Muscle of leg (tissue), 11 donors: ENCODE data around the gene C3orf20. TPM values are rescaled to one million over a fixed set of nuclear protein-coding genes. Genes with fewer than 3 reads are reported as not detected.

Experiments used
- DNase-seq: peaks from one replicate; pipeline ENCODE4 v3.0.0; 2013
- H3K27ac ChIP-seq: one replicate; pipeline ENCODE4 v1.5.1; 2013; ENCODE audit warnings: mild to moderate bottlenecking, low read length, control low read depth
- H3K27me3 ChIP-seq: one replicate; pipeline ENCODE4 v1.6.1; 2013; ENCODE audit warnings: low read length; ENCODE audit not compliant: control insufficient read depth, insufficient read depth
- H3K36me3 ChIP-seq: one replicate; pipeline ENCODE4 v1.6.1; 2013; ENCODE audit warnings: low read length; ENCODE audit not compliant: control insufficient read depth, insufficient read depth
- H3K4me1 ChIP-seq: one replicate; pipeline ENCODE4 v1.6.1; 2013; ENCODE audit warnings: low read length; ENCODE audit not compliant: control insufficient read depth, insufficient read depth
- H3K4me3 ChIP-seq: one replicate; pipeline ENCODE4 v1.5.1; 2013; ENCODE audit warnings: low read length, control low read depth
- H3K9me3 ChIP-seq: replicated peaks from 2 replicates; pipeline ENCODE4 v1.6.1; 2013; ENCODE audit warnings: low read depth, low read length; ENCODE audit not compliant: control insufficient read depth
- WGBS: methylation state at CpG from one replicate; pipeline ENCODE4 v1.1.5; 2013; ENCODE audit warnings: missing lambda C conversion rate; ENCODE audit not compliant: insufficient coverage; 5-methylcytosine and 5-hydroxymethylcytosine counted together
- polyA plus RNA-seq, 8 donors: library from polyadenylated mRNA; unstranded; fragments of 120-200 nt; gene quantifications; one replicate each; pipeline versions ENCODE4 v1.2.1 to v1.2.3, GENCODE V29; 2013; ENCODE audit warnings: inconsistent platforms in 1 of 8, low replicate concordance in 1 of 8; ENCODE audit not compliant: insufficient read length in 8 of 8, insufficient read depth in 1 of 8
- total RNA-seq: library from RNA; stranded (reverse); fragments of 120-200 nt; gene quantifications from one replicate; pipeline ENCODE4 v1.2.4, GENCODE V29; 2013

Gene C3orf20
- total and polyA plus RNA-seq, 9 donors, result 0.05 to 0.35 (median 0.15) TPM

- no peak for DNase-seq
- 88% methylated on average over 7 of the region's 18 CpGs for WGBS
- H3K27ac ChIP-seq, result no peak overlapping the region
- no peak overlapping the region for H3K4me3 ChIP-seq
- H3K36me3 ChIP-seq, result no peaks in the 10 kb centered on the region
- H3K27me3 ChIP-seq, result no peaks in the 10 kb centered on the region
- H3K9me3 ChIP-seq, result no peaks in the 10 kb centered on the region
- H3K4me1 ChIP-seq, result peaks cover 3% of the 10 kb centered on the region
Measured at GRCh38 chr3:14771593-14772497, 96.9 kb downstream of the C3orf20 start.

DNA sequence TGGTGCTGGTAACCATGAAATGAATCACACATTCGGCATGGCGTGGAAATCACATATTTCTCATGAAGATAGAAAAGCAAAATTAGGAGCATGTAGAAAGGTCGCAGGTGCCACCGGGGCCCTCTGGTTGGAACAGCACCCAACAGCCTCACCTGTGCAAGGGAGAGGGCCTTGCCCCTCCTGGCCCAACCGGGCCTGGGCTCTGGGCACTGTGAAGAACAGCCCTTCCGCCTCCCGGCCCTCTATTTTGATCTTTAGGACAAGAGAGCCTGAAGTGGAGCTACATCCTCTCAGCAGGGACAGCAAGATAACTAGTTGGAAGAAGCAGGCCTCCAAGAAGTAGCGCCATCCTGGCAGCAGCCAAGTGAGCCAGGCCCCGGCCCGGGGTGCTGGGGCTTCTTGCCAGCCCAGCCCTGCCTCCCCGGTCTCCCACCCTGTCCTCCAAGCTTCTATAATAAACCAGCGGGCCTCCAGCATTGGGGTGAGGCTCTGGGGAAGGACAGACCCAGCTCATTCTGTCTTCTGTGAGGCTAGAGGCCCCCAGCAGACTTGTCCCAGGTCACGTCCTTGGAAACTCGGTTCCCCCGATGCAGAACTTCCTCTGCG is 97.7 kb downstream of the C3orf20 start:
- no peak for DNase-seq
- Histone ChIP-seq H3K27me3 (no peaks in the 10 kb centered on the region), H3K36me3 (no peaks in the 10 kb centered on the region), H3K27ac (no peak overlapping the region), H3K4me3 (no peak overlapping the region), H3K4me1 (peaks cover 3% of the 10 kb centered on the region), H3K9me3 (no peaks in the 10 kb centered on the region)
- 86% methylated on average over 7 of the region's 16 CpGs for WGBS

- H3K4me3 ChIP-seq, result no peak overlapping the region
- no peak for DNase-seq
- H3K36me3 ChIP-seq, result no peaks in the 10 kb centered on the region
- no peak overlapping the region for H3K27ac ChIP-seq
- peaks cover 3% of the 10 kb centered on the region for H3K4me1 ChIP-seq
- H3K27me3 ChIP-seq, result no peaks in the 10 kb centered on the region
- no peaks in the 10 kb centered on the region for H3K9me3 ChIP-seq
Measured at GRCh38 chr3:14773281-14773680, 98.3 kb downstream of the C3orf20 start.

- Histone ChIP-seq H3K36me3 (no peaks in the 10 kb centered on the region), H3K9me3 (no peaks in the 10 kb centered on the region), H3K4me1 (peaks cover 3% of the 10 kb centered on the region), H3K27me3 (no peaks in the 10 kb centered on the region), H3K4me3 (no peak overlapping the region), H3K27ac (no peak overlapping the region)
- no peak for DNase-seq
- 72% methylated on average over 6 of the region's 6 CpGs for WGBS
Measured at GRCh38 chr3:14773691-14774128, 98.8 kb downstream of the C3orf20 start.

DNA sequence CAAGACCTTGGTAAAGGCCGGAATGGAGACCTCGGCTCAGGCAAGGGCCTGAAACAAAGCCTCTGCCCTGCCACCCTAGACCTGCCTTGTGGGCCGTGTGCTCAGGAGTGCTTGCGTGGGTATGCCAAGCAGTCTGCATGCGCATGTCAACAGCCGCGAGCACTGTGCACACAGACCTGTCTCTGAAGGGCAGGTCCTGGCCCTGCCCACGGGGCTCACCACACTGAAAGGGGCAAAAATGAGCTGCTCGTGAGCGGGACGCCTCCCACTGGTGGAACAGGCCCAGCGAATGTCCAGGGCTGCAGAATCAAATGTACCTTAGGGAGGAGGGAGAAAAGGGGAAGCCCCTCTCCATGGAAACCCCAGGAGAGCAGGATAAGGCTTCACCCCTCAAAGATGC is 99.5 kb downstream of the C3orf20 start:
- Histone ChIP-seq H3K27me3 (no peaks in the 10 kb centered on the region), H3K36me3 (no peaks in the 10 kb centered on the region), H3K9me3 (peaks cover 3% of the 10 kb centered on the region), H3K4me3 (no peak overlapping the region), H3K27ac (no peak overlapping the region), H3K4me1 (no peaks in the 10 kb centered on the region)
- WGBS, result 84% methylated on average over 11 of the region's 12 CpGs
- DNase-seq, result no peak

GRCh38 chr3:14775011-14775410 is 100.1 kb downstream of the C3orf20 start:
- no peak for DNase-seq
- Histone ChIP-seq H3K36me3 (no peaks in the 10 kb centered on the region), H3K4me1 (no peaks in the 10 kb centered on the region), H3K27me3 (no peaks in the 10 kb centered on the region), H3K9me3 (peaks cover 3% of the 10 kb centered on the region), H3K4me3 (no peak overlapping the region), H3K27ac (no peak overlapping the region)
- 68% methylated on average over 2 of the region's 7 CpGs for WGBS

DNA sequence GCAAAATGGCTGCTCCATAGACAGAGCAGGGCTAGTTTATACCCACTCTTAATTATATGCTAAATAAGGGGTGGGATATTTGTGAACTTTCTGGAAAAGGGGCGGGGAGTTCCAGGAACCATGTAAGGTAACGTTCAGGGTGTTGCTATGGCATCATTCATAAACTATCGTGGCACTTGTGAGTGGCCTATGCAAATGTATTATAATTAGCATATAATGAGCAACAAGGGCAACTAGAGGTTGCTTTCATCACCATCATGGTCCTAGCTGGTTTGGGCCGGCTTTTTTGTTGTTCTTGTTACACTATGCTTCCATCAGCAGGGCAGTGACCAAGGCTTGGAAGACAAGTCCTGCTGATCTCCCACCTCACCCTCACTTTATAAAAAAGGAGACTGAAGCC is 100.6 kb downstream of the C3orf20 start:
- Histone ChIP-seq H3K27me3 (no peaks in the 10 kb centered on the region), H3K4me3 (no peak overlapping the region), H3K4me1 (no peaks in the 10 kb centered on the region), H3K36me3 (no peaks in the 10 kb centered on the region), H3K9me3 (peaks cover 3% of the 10 kb centered on the region), H3K27ac (no peak overlapping the region)
- WGBS, result no CpG with 5 or more reads among the region's 4 CpGs
- no peak for DNase-seq

DNA sequence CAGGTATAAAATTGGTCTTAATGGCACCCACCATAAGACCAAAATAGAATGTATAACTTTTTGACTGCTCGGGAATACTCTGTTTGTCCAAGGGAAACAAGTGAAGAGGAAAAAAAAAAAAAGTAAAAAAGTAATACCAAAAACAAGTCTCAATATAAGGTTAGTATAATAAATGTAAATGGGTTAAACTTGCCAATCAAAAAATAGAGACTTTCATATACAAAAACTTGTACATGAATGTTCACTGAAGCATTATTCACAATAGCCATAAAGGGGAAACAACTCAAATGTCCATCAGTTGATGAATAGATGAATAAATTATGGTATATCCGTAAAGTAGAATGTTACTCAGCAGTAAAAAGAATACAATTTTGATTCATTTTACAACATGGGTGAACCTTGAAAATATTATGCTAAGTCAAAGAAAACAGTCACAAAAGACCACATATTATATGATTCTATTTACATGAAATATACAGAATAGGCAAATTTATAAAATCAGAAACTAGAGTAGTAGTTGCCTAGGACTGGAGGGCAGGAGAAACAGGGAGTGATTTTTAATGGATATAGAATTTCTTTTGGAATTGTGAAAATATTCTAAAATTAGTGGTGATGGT is 104.2 kb downstream of the C3orf20 start:
- WGBS, result no CpG with 5 or more reads among the region's 2 CpGs
- no peak for DNase-seq

GRCh38 chr3:14780927-14781507 is 106.1 kb downstream of the C3orf20 start:
- H3K27me3 ChIP-seq, result no peaks in the 10 kb centered on the region
- H3K27ac ChIP-seq, result no peak overlapping the region
- WGBS, result 76% methylated on average over 3 of the region's 12 CpGs
- H3K36me3 ChIP-seq, result no peaks in the 10 kb centered on the region
- DNase-seq, result peak; percentile 40
- peaks cover 6% of the 10 kb centered on the region for H3K4me1 ChIP-seq
- H3K4me3 ChIP-seq, result no peak overlapping the region
- H3K9me3 ChIP-seq, result peaks cover 3% of the 10 kb centered on the region

More for the DNA sequence above, 104.2 kb downstream of the C3orf20 start:
- peaks cover 3% of the 10 kb centered on the region for H3K9me3 ChIP-seq
- no peak overlapping the region for H3K27ac ChIP-seq
- H3K36me3 ChIP-seq, result no peaks in the 10 kb centered on the region
- no peak overlapping the region for H3K4me3 ChIP-seq
- H3K4me1 ChIP-seq, result peaks cover 3% of the 10 kb centered on the region
- H3K27me3 ChIP-seq, result no peaks in the 10 kb centered on the region
